H1 (cell line): ENCODE measurements around the gene UBE2F. TPM values are rescaled to one million over a fixed set of nuclear protein-coding genes. Genes with fewer than 3 reads are reported as not detected.

ENCODE experiments used
- CTCF ChIA-PET: fragments of 300-600 bp; sonication (Branson Sonifier 250); formaldehyde crosslinking; loops from one replicate; lab custom pipeline; 2021; ENCODE audit not compliant: partially characterized antibody; lab: Charles Lee
- POLR2A ChIA-PET: fragments of 300-600 bp; sonication (Branson Sonifier 250); formaldehyde crosslinking; loops from one replicate; lab custom pipeline; 2021; ENCODE audit warnings: inconsistent platforms; ENCODE audit not compliant: partially characterized antibody; lab: Charles Lee
- DNase-seq, 2 experiments: peaks; one replicate each; pipeline versions ENCODE4 v3.0.0 to v3.0.0-alpha.2; 2010 to 2022; ENCODE audit warnings: low spot score in 2 of 2, low read depth in 1 of 2, mixed read lengths in 1 of 2
- FAIRE-seq: peaks from 2 replicates; lab custom pipeline; 2011; peaks lifted over from hg19 to GRCh38; lab: Jason Lieb, UNC
- H2AFZ ChIP-seq: 2 replicates; pipeline ENCODE4 v1.8.1; 2012; ENCODE audit warnings: low read length, inconsistent platforms
- H2AK5ac ChIP-seq: 2 replicates; pipeline ENCODE4 v1.6.1; 2013; ENCODE audit warnings: low read depth, low read length
- H2BK120ac ChIP-seq: replicated peaks from 2 replicates; pipeline ENCODE3; 2013; ENCODE audit warnings: low read depth, low read length, inconsistent platforms
- H2BK12ac ChIP-seq: 2 replicates; pipeline ENCODE4 v1.6.1; 2013; ENCODE audit warnings: low read depth, low read length
- H2BK15ac ChIP-seq: 2 replicates; pipeline ENCODE4 v1.6.1; 2013; ENCODE audit warnings: low read length
- H2BK20ac ChIP-seq: 2 replicates; pipeline ENCODE4 v1.6.1; 2013; ENCODE audit warnings: low read length
- H2BK5ac ChIP-seq: 2 replicates; pipeline ENCODE4 v1.6.1; 2013; ENCODE audit warnings: low read depth, low read length
- H3K14ac ChIP-seq: 2 replicates; pipeline ENCODE4 v1.6.1; 2013; ENCODE audit warnings: inconsistent platforms; ENCODE audit not compliant: insufficient read length
- H3K18ac ChIP-seq: 2 replicates; pipeline ENCODE4 v1.6.1; 2013; ENCODE audit warnings: low read length; ENCODE audit errors: extremely low read depth
- H3K23ac ChIP-seq: 2 replicates; pipeline ENCODE4 v1.6.1; 2013; ENCODE audit warnings: inconsistent platforms; ENCODE audit not compliant: insufficient read length
- H3K23me2 ChIP-seq: 2 replicates; pipeline ENCODE4 v1.6.1; 2013; ENCODE audit warnings: low read depth, low read length
- H3K27ac ChIP-seq: 2 replicates; pipeline ENCODE4 v1.6.1; 2011; ENCODE audit warnings: low read depth, low read length, inconsistent platforms
- H3K27me3 ChIP-seq, 4 experiments: replicated peaks in 1 of 4; 1 replicate in 1 of 4; 2 replicates in 3 of 4; pipeline versions ENCODE4 v1.6.1 to v1.8.1; 2011 to 2013; ENCODE audit warnings: low read length in 3 of 4, mild to moderate bottlenecking in 3 of 4, inconsistent platforms in 2 of 4, mixed read lengths in 2 of 4, moderate library complexity in 1 of 4; ENCODE audit not compliant: control insufficient read depth in 3 of 4, insufficient read depth in 3 of 4; ENCODE audit errors: extremely low read depth in 1 of 4
- H3K36me3 ChIP-seq, 4 experiments: 2 replicates each; pipeline versions ENCODE4 v1.6.1 to v1.8.1; 2011 to 2013; ENCODE audit warnings: mild to moderate bottlenecking in 4 of 4, low read length in 3 of 4, moderate library complexity in 2 of 4, control low read depth in 1 of 4, inconsistent platforms in 1 of 4; ENCODE audit not compliant: insufficient read depth in 4 of 4, control insufficient read depth in 2 of 4
- H3K4ac ChIP-seq: replicated peaks from 2 replicates; pipeline ENCODE3; 2013; ENCODE audit warnings: low read length, low read depth, mixed read lengths, inconsistent platforms; ENCODE audit not compliant: insufficient read length
- H3K4me1 ChIP-seq, 4 experiments: replicated peaks in 1 of 4; 1 replicate in 1 of 4; 2 replicates in 3 of 4; pipeline versions ENCODE4 v1.6.1 to v1.8.1; 2011 to 2013; ENCODE audit warnings: low read length in 3 of 4, inconsistent platforms in 2 of 4, mixed read lengths in 1 of 4; ENCODE audit not compliant: insufficient read depth in 4 of 4, control insufficient read depth in 3 of 4
- H3K4me2 ChIP-seq, 2 experiments: 2 replicates each; pipeline versions ENCODE4 v1.6.1 to v1.8.1; 2011 to 2013; ENCODE audit warnings: low read depth in 2 of 2, low read length in 2 of 2, control low read depth in 1 of 2, inconsistent platforms in 1 of 2, mild to moderate bottlenecking in 1 of 2; ENCODE audit not compliant: insufficient read depth in 1 of 2
- H3K4me3 ChIP-seq, 4 experiments: fragments of 200-600, 300-600 bp in 1 of 4; sonication (generic), shearing (Covaris generic), sonication (Bioruptor Twin) in 1 of 4; 2 replicates each; pipeline versions ENCODE4 v1.5.1 to v1.8.1; 2011 to 2016; ENCODE audit warnings: low read length in 4 of 4, low read depth in 3 of 4, control low read depth in 2 of 4, inconsistent platforms in 2 of 4, mild to moderate bottlenecking in 2 of 4, mixed read lengths in 1 of 4, moderate library complexity in 1 of 4; ENCODE audit not compliant: insufficient read depth in 2 of 4; ENCODE audit errors: extremely low read depth in 1 of 4
- H3K56ac ChIP-seq: replicated peaks from 2 replicates; pipeline ENCODE3; 2013; ENCODE audit warnings: low read depth, mild to moderate bottlenecking, mixed read lengths, low read length, inconsistent platforms; ENCODE audit not compliant: insufficient read length
- H3K79me1 ChIP-seq: 2 replicates; pipeline ENCODE4 v1.6.1; 2013; ENCODE audit warnings: low read depth, low read length, control low read depth
- H3K79me2 ChIP-seq, 2 experiments: 2 replicates each; pipeline versions ENCODE4 v1.6.1 to v1.8.1; 2012 to 2013; ENCODE audit warnings: low read length in 2 of 2, mild to moderate bottlenecking in 2 of 2, inconsistent platforms in 1 of 2; ENCODE audit not compliant: insufficient read depth in 2 of 2, control insufficient read depth in 1 of 2
- H3K9ac ChIP-seq, 4 experiments: replicated peaks in 1 of 4; 1 replicate in 1 of 4; 2 replicates in 3 of 4; pipeline versions ENCODE4 v1.6.1 to v1.8.1; 2011 to 2013; ENCODE audit warnings: low read depth in 3 of 4, low read length in 3 of 4, control low read depth in 2 of 4, mild to moderate bottlenecking in 2 of 4, moderate library complexity in 2 of 4, inconsistent platforms in 1 of 4; ENCODE audit errors: extremely low read depth in 1 of 4
- H3K9me3 ChIP-seq, 2 experiments: 2 replicates each; pipeline versions ENCODE4 v1.6.1 to v1.8.1; 2012 to 2013; ENCODE audit warnings: mild to moderate bottlenecking in 2 of 2, moderate library complexity in 2 of 2, control low read depth in 1 of 2, inconsistent platforms in 1 of 2, low read depth in 1 of 2, low read length in 1 of 2, mixed read lengths in 1 of 2; ENCODE audit not compliant: insufficient read depth in 2 of 2
- H4K20me1 ChIP-seq, 2 experiments: replicated peaks in 1 of 2; 2 replicates each; pipeline versions ENCODE3 to v1.8.1; 2011 to 2013; ENCODE audit warnings: inconsistent platforms in 2 of 2, low read length in 2 of 2, mild to moderate bottlenecking in 1 of 2; ENCODE audit not compliant: insufficient read depth in 2 of 2, control insufficient read depth in 1 of 2
- H4K5ac ChIP-seq: 2 replicates; pipeline ENCODE4 v1.6.1; 2013; ENCODE audit warnings: low read length, low read depth, mixed read lengths, inconsistent platforms; ENCODE audit not compliant: insufficient read length
- H4K8ac ChIP-seq: 2 replicates; pipeline ENCODE4 v1.8.0; 2013; ENCODE audit warnings: mild to moderate bottlenecking, moderate library complexity, low read length, inconsistent platforms; ENCODE audit not compliant: insufficient read depth; ENCODE audit errors: extremely low read depth
- H4K91ac ChIP-seq: replicated peaks from 2 replicates; pipeline ENCODE3; 2013; ENCODE audit warnings: low read length, mixed read lengths, inconsistent platforms; ENCODE audit not compliant: insufficient read length
- CBX5 ChIP-seq: fragments of 300-800, 300-1000 bp; sonication (generic); IDR thresholded peaks from 2 replicates; pipeline ENCODE4 v1.7.1; 2016; ENCODE audit warnings: antibody characterized with exemption, low read length, low read depth
- FOSL1 ChIP-seq: IDR thresholded peaks from 2 replicates; pipeline ENCODE4 v1.6.1; 2011; ENCODE audit warnings: mild to moderate bottlenecking, low read depth, low read length, moderate library complexity; ENCODE audit not compliant: insufficient read depth
- GABPA ChIP-seq: IDR thresholded peaks from 2 replicates; pipeline ENCODE4 v1.6.1; 2011; ENCODE audit warnings: mild to moderate bottlenecking, low read length, moderate library complexity, borderline replicate concordance; ENCODE audit not compliant: insufficient read depth
- NANOG ChIP-seq: IDR thresholded peaks from 2 replicates; pipeline ENCODE4 v1.6.1; 2011; ENCODE audit warnings: low read length, low read depth, mild to moderate bottlenecking, inconsistent platforms; ENCODE audit not compliant: insufficient read depth, poor library complexity, severe bottlenecking
- POU5F1 ChIP-seq: IDR thresholded peaks from 2 replicates; pipeline ENCODE4 v1.6.1; 2011; ENCODE audit warnings: low read depth, mild to moderate bottlenecking, low read length, moderate library complexity
- RFX5 ChIP-seq: IDR thresholded peaks from 2 replicates; pipeline ENCODE4 v1.6.1; 2011; ENCODE audit warnings: low read depth, low read length, improper control_type of control experiment, borderline replicate concordance
- SP2 ChIP-seq: IDR thresholded peaks from 2 replicates; pipeline ENCODE4 v1.6.1; 2012; ENCODE audit warnings: mild to moderate bottlenecking, low read length, inconsistent platforms
- WGBS, 2 experiments: shearing (Covaris generic) in 1 of 2; methylation state at CpG; one replicate each; pipeline versions ENCODE4 v1.1.6 to v1.1.7; 2013 to 2015; ENCODE audit warnings: low lambda C conversion rate in 2 of 2, mixed read lengths in 2 of 2, inconsistent platforms in 1 of 2, low coverage in 1 of 2, missing lambda C conversion rate in 1 of 2; ENCODE audit not compliant: insufficient replicate concordance in 2 of 2, insufficient coverage in 1 of 2, insufficient read length in 1 of 2; ENCODE audit errors: extremely low coverage in 1 of 2, missing lambda C conversion rate in 1 of 2; 5-methylcytosine and 5-hydroxymethylcytosine counted together
- polyA plus RNA-seq, 7 experiments: library from polyadenylated mRNA; depleted of rRNA in 3 of 7; stranded (reverse) in 5 of 7; unstranded in 2 of 7; fragments of >200 nt in 5 of 7; fragments of 200-250 nt in 2 of 7; gene quantifications; 1 replicate in 5 of 7; 2 replicates in 1 of 7; 4 replicates in 1 of 7; pipeline versions ENCODE4 v1.2.1 to v1.2.3, GENCODE V29; 2011 to 2013; ENCODE audit warnings: missing spikeins in 2 of 7, mixed read lengths in 2 of 7
- total RNA-seq: library from RNA; stranded (reverse); fragmentation: NEBNext Ultra II Directional; extraction: Animal tissue kit (Norgen Biotek cat#: 25700); gene quantifications from 2 replicates; pipeline ENCODE4 v1.2.1, GENCODE V29; 2021

Gene UBE2F
- total and polyA plus RNA-seq, 2 of the 8 experiments (the other 6 are each of a cell fraction or from before 2014, with no cell fraction given): 43.3 to 59.8 TPM

DNA sequence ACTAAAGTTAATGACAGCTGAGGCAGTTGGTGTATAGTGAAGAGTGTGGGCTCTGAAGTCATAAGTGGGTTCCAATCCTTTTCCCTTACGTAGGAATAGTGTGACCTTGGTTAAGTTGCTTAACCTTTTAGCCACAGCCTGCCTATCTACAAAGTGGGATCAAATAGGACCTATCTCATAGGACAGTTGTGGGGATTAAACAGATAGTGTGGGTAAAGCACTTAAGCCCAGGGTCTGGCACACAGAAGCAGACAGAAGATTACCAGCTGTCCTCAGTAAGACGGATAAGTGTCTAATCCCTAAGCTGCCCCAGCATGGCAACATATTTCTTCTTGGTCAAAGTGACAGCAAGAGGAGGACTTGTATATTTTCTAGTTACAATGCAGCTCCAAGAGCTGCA lies 28.2 kb downstream of the UBE2F start:
- H2AK5ac ChIP-seq: no peak overlapping the region
- H3K79me2 ChIP-seq: no peaks in the 10 kb centered on the region
- no peak overlapping the region for H2BK15ac ChIP-seq
- H3K36me3 ChIP-seq: peaks cover 0 to 9% (median 7%) of the 10 kb centered on the region in 4 experiments; a peak in 5 of 8 replicates
- no peaks in the 10 kb centered on the region for H3K23me2 ChIP-seq
- no peak overlapping the region for H3K9ac ChIP-seq
- H2BK12ac ChIP-seq: no peak overlapping the region
- no peak overlapping the region for H3K4me3 ChIP-seq
- no peaks in the 10 kb centered on the region for H3K27me3 ChIP-seq
- no peak overlapping the region for H4K5ac ChIP-seq
- H3K56ac ChIP-seq: no peak overlapping the region
- no peak for DNase-seq
- H3K18ac ChIP-seq: no peak overlapping the region
- ChIA-PET POLR2A (interaction anchor here (1.7 kb wide), 1 partner anchor 16 kb away, joined by 3 read pairs; no protein-coding TSS in a partner anchor), CTCF (interaction anchor here (0.7 to 2.0 kb wide), 3 partner anchors 35 to 86 kb away, joined by 3 to 6 read pairs (median 6); no protein-coding TSS in a partner anchor)
- no peaks in the 10 kb centered on the region; a peak in 1 of 4 replicates for H3K9me3 ChIP-seq
- no peak overlapping the region for H3K27ac ChIP-seq
- H2BK120ac ChIP-seq: no peak overlapping the region
- H3K23ac ChIP-seq: no peak overlapping the region
- no peaks in the 10 kb centered on the region for H3K79me1 ChIP-seq
- H2AFZ ChIP-seq: no peak overlapping the region
- H2BK20ac ChIP-seq: no peak overlapping the region
- no peak overlapping the region for H3K14ac ChIP-seq
- no peak overlapping the region for H4K91ac ChIP-seq
- H2BK5ac ChIP-seq: no peak overlapping the region
- FAIRE-seq: no peak
- WGBS, 2 experiments: 91% methylated on average over 2 of the region's 2 CpGs; no CpG with 5 or more reads in 1 of the 2 experiments
- H3K4me2 ChIP-seq: no peak overlapping the region
- no peak overlapping the region for H3K4ac ChIP-seq
- TF ChIP-seq RFX5: no peak
- TF ChIP-seq SP2: no peak
- TF ChIP-seq FOSL1: no peak
- no peak for TF ChIP-seq CBX5
- no peak for TF ChIP-seq GABPA
- no peak for TF ChIP-seq NANOG
- TF ChIP-seq POU5F1: no peak
- H3K4me1 ChIP-seq: no peaks in the 10 kb centered on the region
- H4K20me1 ChIP-seq: peaks cover 1 to 2% of the 10 kb centered on the region in 2 experiments
- H4K8ac ChIP-seq: no peak overlapping the region
